ENCODE results near the gene EP300. TPM values are rescaled to one million over a fixed set of nuclear protein-coding genes. Genes with fewer than 3 reads are reported as not detected.
A peak's percentile ranks its signal among the peaks of the same experiment; 100 is the strongest.

Gene EP300
- total RNA-seq, 1 donor from 2014 or later: 115 TPM

- Mint-ChIP-seq H3K27me3 (ENCODE audit: unreplicated experiment) (peaks cover 6% of the 10 kb centered on the region), H3K4me1 (ENCODE audit: unreplicated experiment) (peaks cover 30% of the 10 kb centered on the region), H3K36me3 (ENCODE audit: low read depth, unreplicated experiment) (peaks cover 35% of the 10 kb centered on the region), H3K4me3 (ENCODE audit: unreplicated experiment) (no peak overlapping the region), H3K27ac (ENCODE audit: unreplicated experiment) (peak overlapping the region; percentile 97), H3K9me3 (ENCODE audit: unreplicated experiment) (no peaks in the 10 kb centered on the region)
- DNase-seq (ENCODE audit: low spot score): peak; percentile 65
- TF ChIP-seq CTCF (IDR thresholded peaks at IDR 0.05; ENCODE audit: unreplicated experiment): no peak
Observed at GRCh38 chr22:41217553-41218157, 125.3 kb downstream of the EP300 start.

- Mint-ChIP-seq H3K36me3 (ENCODE audit: low read depth, unreplicated experiment) (peaks cover 20% of the 10 kb centered on the region), H3K27me3 (ENCODE audit: unreplicated experiment) (peaks cover 4% of the 10 kb centered on the region), H3K27ac (ENCODE audit: unreplicated experiment) (no peak overlapping the region), H3K4me1 (ENCODE audit: unreplicated experiment) (peaks cover 6% of the 10 kb centered on the region), H3K9me3 (ENCODE audit: unreplicated experiment) (no peaks in the 10 kb centered on the region), H3K4me3 (ENCODE audit: unreplicated experiment) (no peak overlapping the region)
- no peak for DNase-seq (ENCODE audit: low spot score)
- TF ChIP-seq CTCF (IDR thresholded peaks at IDR 0.05; ENCODE audit: unreplicated experiment): no peak
Observed at GRCh38 chr22:41222846-41223507, 130.6 kb downstream of the EP300 start.

DNA sequence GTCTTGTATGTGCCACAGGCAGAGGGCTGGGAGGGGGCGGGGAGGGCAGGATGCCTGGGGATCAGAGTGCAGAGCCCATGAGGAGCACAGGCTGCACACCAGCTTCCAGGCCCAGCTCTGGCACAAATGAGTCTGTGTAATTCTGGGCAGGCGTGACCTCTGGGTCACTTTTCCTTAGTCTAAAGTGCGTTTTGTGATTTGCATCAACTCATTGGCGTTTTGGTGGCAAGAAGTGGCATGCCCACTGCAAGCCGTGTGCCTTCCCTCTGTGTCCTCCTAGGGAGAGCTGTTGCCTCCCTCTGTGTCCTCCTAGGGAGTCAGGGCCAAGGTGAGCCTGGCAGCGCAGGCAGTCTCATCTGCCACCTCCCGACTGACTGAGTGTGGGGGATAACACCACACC, 131.1 kb downstream of the EP300 start:
- no peak for TF ChIP-seq CTCF (IDR thresholded peaks at IDR 0.05; ENCODE audit: unreplicated experiment)
- peaks cover 2% of the 10 kb centered on the region for H3K4me1 Mint-ChIP-seq (ENCODE audit: unreplicated experiment)
- DNase-seq (ENCODE audit: low spot score): no peak
- H3K9me3 Mint-ChIP-seq (ENCODE audit: unreplicated experiment): no peaks in the 10 kb centered on the region
- no peak overlapping the region for H3K4me3 Mint-ChIP-seq (ENCODE audit: unreplicated experiment)
- H3K27ac Mint-ChIP-seq (ENCODE audit: unreplicated experiment): no peak overlapping the region
- peaks cover 20% of the 10 kb centered on the region for H3K36me3 Mint-ChIP-seq (ENCODE audit: low read depth, unreplicated experiment)
- H3K27me3 Mint-ChIP-seq (ENCODE audit: unreplicated experiment): peaks cover 2% of the 10 kb centered on the region

GRCh38 chr22:41226723-41227655, 134.6 kb downstream of the EP300 start:
- H3K27me3 Mint-ChIP-seq (ENCODE audit: unreplicated experiment): peaks cover 2% of the 10 kb centered on the region
- no peak for DNase-seq (ENCODE audit: low spot score)
- peaks cover 22% of the 10 kb centered on the region for H3K4me1 Mint-ChIP-seq (ENCODE audit: unreplicated experiment)
- no peak overlapping the region for H3K27ac Mint-ChIP-seq (ENCODE audit: unreplicated experiment)
- peaks cover 20% of the 10 kb centered on the region for H3K36me3 Mint-ChIP-seq (ENCODE audit: low read depth, unreplicated experiment)
- no peaks in the 10 kb centered on the region for H3K9me3 Mint-ChIP-seq (ENCODE audit: unreplicated experiment)
- TF ChIP-seq CTCF (IDR thresholded peaks at IDR 0.05; ENCODE audit: unreplicated experiment): no peak
- no peak overlapping the region for H3K4me3 Mint-ChIP-seq (ENCODE audit: unreplicated experiment)
